ENCODE measurements around the gene PSD.

GRCh38 chr10:102467318-102467717 is 48.7 kb upstream of the PSD start:
- TF ChIP-seq, protein P1, sequence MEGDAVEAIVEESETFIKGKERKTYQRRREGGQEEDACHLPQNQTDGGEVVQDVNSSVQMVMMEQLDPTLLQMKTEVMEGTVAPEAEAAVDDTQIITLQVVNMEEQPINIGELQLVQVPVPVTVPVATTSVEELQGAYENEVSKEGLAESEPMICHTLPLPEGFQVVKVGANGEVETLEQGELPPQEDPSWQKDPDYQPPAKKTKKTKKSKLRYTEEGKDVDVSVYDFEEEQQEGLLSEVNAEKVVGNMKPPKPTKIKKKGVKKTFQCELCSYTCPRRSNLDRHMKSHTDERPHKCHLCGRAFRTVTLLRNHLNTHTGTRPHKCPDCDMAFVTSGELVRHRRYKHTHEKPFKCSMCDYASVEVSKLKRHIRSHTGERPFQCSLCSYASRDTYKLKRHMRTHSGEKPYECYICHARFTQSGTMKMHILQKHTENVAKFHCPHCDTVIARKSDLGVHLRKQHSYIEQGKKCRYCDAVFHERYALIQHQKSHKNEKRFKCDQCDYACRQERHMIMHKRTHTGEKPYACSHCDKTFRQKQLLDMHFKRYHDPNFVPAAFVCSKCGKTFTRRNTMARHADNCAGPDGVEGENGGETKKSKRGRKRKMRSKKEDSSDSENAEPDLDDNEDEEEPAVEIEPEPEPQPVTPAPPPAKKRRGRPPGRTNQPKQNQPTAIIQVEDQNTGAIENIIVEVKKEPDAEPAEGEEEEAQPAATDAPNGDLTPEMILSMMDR (IDR thresholded peaks at IDR 0.05) = no peak
- no peak for TF ChIP-seq POLR2A (IDR thresholded peaks at IDR 0.05)
